Right cardiac atrium (tissue), 5 donors: Measurements from ENCODE around the gene CCDC126. TPM values are rescaled to one million over a fixed set of nuclear protein-coding genes. Genes with fewer than 3 reads are reported as not detected.

Source experiments
- ATAC-seq, 2 donors: fragments of 200-7000 bp; cut with Tn5 transposase; one replicate each; pipeline versions ENCODE4 v1.8.0 to v1.9.1; 2020; ENCODE audit warnings: moderate library complexity in 2 of 2, mild to moderate bottlenecking in 1 of 2
- DNase-seq, 3 donors: peaks; one replicate each; pipeline ENCODE4 v3.0.0-alpha.2; 2020
- H3K27ac ChIP-seq: one replicate; pipeline ENCODE4 v1.5.1; 2013; ENCODE audit warnings: mild to moderate bottlenecking, low read length, control low read depth, moderate library complexity
- H3K27me3 ChIP-seq: one replicate; pipeline ENCODE4 v1.6.1; 2013; ENCODE audit not compliant: control insufficient read depth, insufficient read depth
- H3K4me1 ChIP-seq: one replicate; pipeline ENCODE4 v1.6.1; 2013; ENCODE audit warnings: low read length; ENCODE audit not compliant: control insufficient read depth, insufficient read depth
- H3K4me3 ChIP-seq: one replicate; pipeline ENCODE4 v1.5.1; 2013; ENCODE audit warnings: low read length, control low read depth
- H3K9me3 ChIP-seq: one replicate; pipeline ENCODE4 v1.6.1; 2013; ENCODE audit warnings: low read length; ENCODE audit not compliant: control insufficient read depth
- WGBS: extraction: QIAGEN DNeasy Blood & Tissue Kit; methylation state at CpG from one replicate; pipeline ENCODE4 v1.1.7; 2013; 5-methylcytosine and 5-hydroxymethylcytosine counted together
- intact Hi-C, 4 donors: fragments of 100-400 bp; cut with DNase I; formaldehyde crosslinking; loops; one replicate each; pipeline versions ENCODE4 v1.11.0 to v1.14.0; 2022 to 2023
- polyA plus RNA-seq: library from polyadenylated mRNA; stranded (reverse); fragments of 200-250 nt; gene quantifications from one replicate; pipeline ENCODE4 v1.2.3, GENCODE V29; 2013
- total RNA-seq, 4 donors: library from RNA; stranded (reverse); fragmentation: NEBNext Ultra II Directional; extraction: Animal tissue kit (Norgen Biotek cat#: 25700); gene quantifications; one replicate each; pipeline ENCODE4 v1.2.1, GENCODE V29; 2021
- donor health status: healthy with polysubstance abuse.
- donor health status: DM: no; HTN: yes; CAD: no.
- donor health status: DM: no; HTN: no; CAD: no.
- donor health status: DM: no; HTN: yes; CAD: no; lungs with severe emphysema.
- donor health status: DM: yes; HTN: yes; CAD: no.

The CCDC126 gene
- total and polyA plus RNA-seq, 5 donors = 6.5 to 11.3 (median 8.9) TPM

GRCh38 chr7:23619141-23619540 lies 22.0 kb downstream of the CCDC126 start:
- H3K4me3 ChIP-seq = no peak overlapping the region
- H3K4me1 ChIP-seq = no peaks in the 10 kb centered on the region
- intact Hi-C loops = no loop called here
- over 99% methylated on average over 4 of the region's 4 CpGs for WGBS
- DNase-seq (no peak), ATAC-seq (no peak)
- H3K27me3 ChIP-seq = no peaks in the 10 kb centered on the region
- H3K27ac ChIP-seq = no peak overlapping the region
- no peaks in the 10 kb centered on the region for H3K9me3 ChIP-seq

GRCh38 chr7:23622506-23622925 lies 25.3 kb downstream of the CCDC126 start:
- no peak for DNase-seq
- no peaks in the 10 kb centered on the region for H3K4me1 ChIP-seq
- no peak overlapping the region for H3K4me3 ChIP-seq
- no peaks in the 10 kb centered on the region for H3K27me3 ChIP-seq
- no peaks in the 10 kb centered on the region for H3K9me3 ChIP-seq
- no peak overlapping the region for H3K27ac ChIP-seq
- no peak for ATAC-seq
- 74% methylated on average over 2 of the region's 2 CpGs for WGBS
- intact Hi-C loops = no loop called here

GRCh38 chr7:23628370-23628769 lies 31.2 kb downstream of the CCDC126 start:
- no peaks in the 10 kb centered on the region for H3K9me3 ChIP-seq
- no peaks in the 10 kb centered on the region for H3K27me3 ChIP-seq
- no peak overlapping the region for H3K4me3 ChIP-seq
- 84% methylated on average over 2 of the region's 2 CpGs for WGBS
- no peaks in the 10 kb centered on the region for H3K4me1 ChIP-seq
- DNase-seq (no peak), ATAC-seq (no peak)
- H3K27ac ChIP-seq = no peak overlapping the region
- intact Hi-C loops = no loop called here

DNA sequence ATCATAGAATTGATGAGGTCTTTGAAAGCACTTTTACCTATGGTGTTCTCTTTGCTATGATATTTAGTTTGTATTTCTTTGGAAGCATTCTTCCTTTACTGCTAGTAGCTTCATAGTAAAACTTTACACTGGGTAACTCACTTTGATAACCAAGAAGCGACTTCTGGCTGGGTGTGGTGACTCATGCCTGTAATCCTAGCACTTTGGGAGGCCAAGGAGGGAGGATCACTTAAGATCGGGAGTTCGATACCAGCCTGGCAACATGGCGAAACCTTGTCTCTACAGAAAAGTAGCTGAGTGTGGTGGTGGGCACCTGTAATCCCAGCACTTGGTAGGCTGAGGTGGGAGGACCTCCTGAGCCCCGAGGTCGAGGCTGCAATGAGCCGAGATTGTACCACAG lies 36.2 kb downstream of the CCDC126 start:
- no peaks in the 10 kb centered on the region for H3K27me3 ChIP-seq
- intact Hi-C loops = no loop called here
- ATAC-seq (no peak), DNase-seq (no peak)
- H3K4me3 ChIP-seq = no peak overlapping the region
- H3K27ac ChIP-seq = no peak overlapping the region
- WGBS = 97% methylated on average over 7 of the region's 7 CpGs
- H3K4me1 ChIP-seq = no peaks in the 10 kb centered on the region
- H3K9me3 ChIP-seq = no peaks in the 10 kb centered on the region

DNA sequence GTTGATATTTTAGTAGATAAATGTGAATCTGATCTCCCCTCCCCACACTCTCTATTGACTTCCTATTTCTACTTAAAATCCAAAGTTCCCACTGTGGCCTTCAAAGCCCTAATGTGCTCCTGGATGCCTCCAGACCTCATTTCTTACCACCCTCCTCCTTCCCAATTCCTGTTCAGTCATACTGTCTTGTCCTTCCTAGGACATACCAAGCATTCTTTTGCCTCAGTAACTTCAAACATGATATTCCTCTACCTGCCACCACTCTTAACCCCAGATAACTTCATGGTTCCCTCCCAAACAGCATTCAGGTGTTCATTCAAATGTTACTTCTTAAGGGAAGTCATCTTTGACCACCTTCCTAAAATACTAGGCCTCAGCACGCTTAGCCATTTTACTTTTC lies 48.6 kb downstream of the CCDC126 start:
- 96% methylated on average over 1 of the region's 1 CpG for WGBS
- no peaks in the 10 kb centered on the region for H3K9me3 ChIP-seq
- ATAC-seq = no peak
- no peak overlapping the region for H3K27ac ChIP-seq
- intact Hi-C loops = no loop called here
- no peak overlapping the region for H3K4me3 ChIP-seq
- DNase-seq = no peak
- H3K4me1 ChIP-seq = no peaks in the 10 kb centered on the region
- no peaks in the 10 kb centered on the region for H3K27me3 ChIP-seq

GRCh38 chr7:23653942-23654341 lies 56.8 kb downstream of the CCDC126 start:
- Histone ChIP-seq H3K4me1 (no peaks in the 10 kb centered on the region), H3K27me3 (no peaks in the 10 kb centered on the region), H3K27ac (no peak overlapping the region), H3K4me3 (no peak overlapping the region), H3K9me3 (peaks cover 3% of the 10 kb centered on the region)
- ATAC-seq (no peak), DNase-seq (no peak)
- intact Hi-C loops = loop anchor here in 1 of 4 donors (10.0 kb wide), 1 partner anchor 51 kb away; no protein-coding TSS in a partner anchor
- 88% methylated on average over 5 of the region's 5 CpGs for WGBS

DNA sequence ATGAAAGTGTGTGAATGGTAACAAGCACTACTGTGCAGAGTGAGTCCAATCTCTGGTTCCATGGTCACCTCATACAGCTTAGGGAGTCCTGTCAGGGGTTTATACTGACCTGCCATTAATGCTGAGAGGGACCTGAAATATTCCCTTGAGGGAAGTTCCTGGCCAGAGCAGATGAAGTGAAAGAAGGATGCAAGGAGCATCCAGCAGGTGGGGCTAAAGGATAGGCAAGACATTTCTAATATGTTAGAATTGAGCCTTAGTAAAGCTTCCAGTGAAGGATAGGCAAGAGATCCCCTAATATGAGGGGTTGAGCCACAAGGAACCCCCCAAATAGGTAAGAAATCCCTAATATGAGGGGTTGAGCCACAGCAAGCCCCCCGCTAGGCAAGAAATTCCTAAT lies 57.3 kb downstream of the CCDC126 start:
- DNase-seq (no peak), ATAC-seq (peak in 1 of 2 donors; percentile 29)
- H3K4me3 ChIP-seq = no peak overlapping the region
- no peaks in the 10 kb centered on the region for H3K27me3 ChIP-seq
- no peaks in the 10 kb centered on the region for H3K4me1 ChIP-seq
- 0% methylated on average over 1 of the region's 1 CpG for WGBS
- H3K27ac ChIP-seq = no peak overlapping the region
- intact Hi-C loops = loop anchor here in 1 of 4 donors (10.0 kb wide), 1 partner anchor 50 kb away; no protein-coding TSS in a partner anchor
- H3K9me3 ChIP-seq = peaks cover 3% of the 10 kb centered on the region

GRCh38 chr7:23655433-23655832 lies 58.3 kb downstream of the CCDC126 start:
- H3K27me3 ChIP-seq = no peaks in the 10 kb centered on the region
- ATAC-seq (no peak), DNase-seq (no peak)
- 97% methylated on average over 22 of the region's 22 CpGs for whole genome bisulfite sequencing
- no peaks in the 10 kb centered on the region for H3K4me1 ChIP-seq
- H3K9me3 ChIP-seq = peaks cover 3% of the 10 kb centered on the region
- H3K27ac ChIP-seq = no peak overlapping the region
- intact Hi-C loops = loop anchor here in 1 of 4 donors (10.0 kb wide), 1 partner anchor 49 kb away; no protein-coding TSS in a partner anchor
- no peak overlapping the region for H3K4me3 ChIP-seq

DNA sequence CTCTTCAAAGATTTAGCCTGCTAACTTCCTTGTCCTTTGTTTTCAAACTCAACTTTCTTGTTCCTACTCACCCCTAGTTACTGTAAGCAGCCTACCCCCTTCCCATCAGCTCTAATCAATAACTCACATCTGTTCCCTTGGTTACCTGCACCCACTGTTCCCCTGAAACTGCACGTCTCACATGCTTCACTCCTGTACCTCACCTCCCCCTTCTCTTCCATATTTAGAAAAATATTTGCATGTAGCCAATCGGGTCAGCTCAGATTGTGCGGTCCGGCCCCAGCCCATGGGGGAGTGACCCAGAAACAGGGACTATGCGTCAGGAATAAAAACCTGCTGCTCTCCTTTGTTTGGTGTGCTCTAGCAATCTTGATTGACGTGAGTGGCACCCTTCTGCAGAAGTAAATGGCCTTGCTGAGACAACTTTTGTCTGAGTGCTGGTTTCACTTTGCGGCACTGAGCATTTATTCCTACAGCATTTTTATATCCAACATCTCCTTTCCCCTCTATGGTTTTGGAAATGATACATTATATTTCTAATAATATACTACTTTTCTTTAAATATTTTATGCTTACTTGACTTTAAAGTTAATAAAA lies 61.7 kb downstream of the CCDC126 start:
- 76% methylated on average over 7 of the region's 7 CpGs for WGBS
- no peak overlapping the region for H3K4me3 ChIP-seq
- no peak overlapping the region for H3K27ac ChIP-seq
- H3K27me3 ChIP-seq = no peaks in the 10 kb centered on the region
- ATAC-seq (no peak), DNase-seq (no peak)
- peaks cover 3% of the 10 kb centered on the region for H3K9me3 ChIP-seq
- H3K4me1 ChIP-seq = no peaks in the 10 kb centered on the region
- intact Hi-C loops = loop anchor here in 1 of 4 donors (10.0 kb wide), 1 partner anchor 46 kb away; no protein-coding TSS in a partner anchor

- intact Hi-C loops = no loop called here
- WGBS = 81% methylated on average over 3 of the region's 3 CpGs
- DNase-seq = no peak
- no peaks in the 10 kb centered on the region for H3K27me3 ChIP-seq
- H3K4me3 ChIP-seq = no peak overlapping the region
- ATAC-seq = no peak
- peaks cover 1% of the 10 kb centered on the region for H3K4me1 ChIP-seq
- no peaks in the 10 kb centered on the region for H3K9me3 ChIP-seq
- no peak overlapping the region for H3K27ac ChIP-seq
Measured at GRCh38 chr7:23661385-23661784, 64.2 kb downstream of the CCDC126 start.

DNA sequence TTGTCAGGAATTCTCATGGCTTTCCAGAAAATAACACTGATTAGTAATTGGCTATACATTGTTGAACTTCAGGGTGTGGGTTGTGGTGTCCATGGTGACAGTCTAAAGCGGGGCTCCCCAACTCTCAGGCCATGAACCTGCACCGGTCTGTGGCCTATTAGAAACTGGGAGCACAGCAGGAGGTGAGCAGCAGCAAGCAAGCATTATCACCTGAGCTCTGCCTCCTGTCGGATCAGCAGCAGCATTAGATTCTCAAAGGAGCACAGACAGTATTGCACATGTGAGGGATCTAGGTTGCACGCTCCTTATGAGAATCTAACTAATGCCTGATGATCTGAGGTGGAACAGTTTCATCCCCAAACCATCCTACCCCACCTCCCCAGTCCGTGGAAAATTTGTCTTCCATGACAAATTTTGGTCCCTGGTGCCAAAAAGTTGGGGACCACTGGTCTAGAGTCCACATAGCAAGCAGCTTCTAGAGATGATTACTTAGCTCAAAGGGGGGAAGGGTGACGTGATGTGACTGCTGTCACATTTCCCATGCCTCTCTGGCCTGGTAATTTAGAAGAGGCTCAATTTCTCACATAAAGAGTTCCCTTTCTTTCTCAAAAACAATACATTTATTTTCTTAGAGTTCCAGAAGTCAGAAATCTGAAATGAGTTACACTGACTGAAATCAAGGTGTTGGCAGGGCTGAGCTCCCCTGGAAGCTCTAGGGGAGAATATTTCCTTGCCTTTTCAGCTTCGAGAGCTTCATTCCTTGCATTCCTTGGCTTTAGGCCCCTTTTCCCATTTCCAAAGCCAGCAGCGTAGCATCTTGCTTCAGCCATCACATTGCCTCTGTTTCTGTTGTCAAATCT lies 65.2 kb downstream of the CCDC126 start:
- intact Hi-C loops = no loop called here
- 67% methylated on average over 8 of the region's 8 CpGs for WGBS
- Histone ChIP-seq H3K9me3 (no peaks in the 10 kb centered on the region), H3K27me3 (no peaks in the 10 kb centered on the region), H3K4me1 (peaks cover 1% of the 10 kb centered on the region), H3K4me3 (no peak overlapping the region), H3K27ac (no peak overlapping the region)
- ATAC-seq = no peak
- no peak for DNase-seq
